GM21381 (cell line): ENCODE data around the gene P4HB.

Source experiments
- ATAC-seq: cut with Tn5 transposase; IDR thresholded peaks from one replicate; pipeline ENCODE4 v1.9.1; 2021; ENCODE audit warnings: mild to moderate bottlenecking, moderate library complexity; ENCODE audit not compliant: unreplicated experiment

The P4HB gene

DNA sequence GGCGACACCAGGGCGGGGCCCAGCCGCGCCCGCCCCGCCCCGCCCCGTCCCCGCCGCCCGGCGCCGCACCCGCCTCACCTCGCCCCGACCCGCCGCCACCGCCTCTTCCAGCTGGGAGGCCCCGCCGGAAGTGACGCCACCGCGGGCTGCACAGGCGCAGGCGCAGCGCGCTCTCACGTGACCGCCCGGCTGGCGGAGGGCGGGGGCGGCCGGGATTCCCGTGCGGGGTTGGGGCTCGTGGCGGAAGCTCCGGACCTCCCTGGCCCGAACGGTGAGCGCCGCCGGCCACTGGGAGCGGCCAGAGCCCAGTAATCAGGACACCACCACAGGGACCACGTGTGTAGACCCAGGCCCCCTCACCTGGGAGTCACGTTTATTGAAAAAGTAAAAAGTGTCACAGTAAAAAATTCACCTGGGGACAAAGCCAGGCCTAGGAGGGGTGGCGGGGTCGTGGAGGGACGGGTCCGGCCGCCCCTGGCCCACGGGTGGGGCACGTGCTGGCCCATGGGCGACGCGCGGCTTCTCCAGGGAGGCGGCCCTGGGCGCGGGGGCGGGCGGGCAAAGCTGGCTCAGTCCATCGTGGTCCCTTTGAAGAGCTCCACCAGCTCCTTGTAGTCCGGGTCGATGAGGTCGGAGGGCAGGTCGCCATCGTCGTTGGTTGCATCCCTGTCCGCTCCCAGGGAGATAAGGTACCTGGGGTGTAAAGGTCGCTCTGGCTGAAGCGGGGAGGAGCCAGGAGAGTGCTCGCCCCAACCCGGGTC, 27.0 kb downstream of the P4HB start, which contains the start of gene MCRIP1:
MCRIP1 (minus strand) TSS at position 132 of the 761 bp plus-strand sequence. CDS start 8,785 bp downstream, outside the sequence.
- ATAC-seq = peak; percentile 74

DNA sequence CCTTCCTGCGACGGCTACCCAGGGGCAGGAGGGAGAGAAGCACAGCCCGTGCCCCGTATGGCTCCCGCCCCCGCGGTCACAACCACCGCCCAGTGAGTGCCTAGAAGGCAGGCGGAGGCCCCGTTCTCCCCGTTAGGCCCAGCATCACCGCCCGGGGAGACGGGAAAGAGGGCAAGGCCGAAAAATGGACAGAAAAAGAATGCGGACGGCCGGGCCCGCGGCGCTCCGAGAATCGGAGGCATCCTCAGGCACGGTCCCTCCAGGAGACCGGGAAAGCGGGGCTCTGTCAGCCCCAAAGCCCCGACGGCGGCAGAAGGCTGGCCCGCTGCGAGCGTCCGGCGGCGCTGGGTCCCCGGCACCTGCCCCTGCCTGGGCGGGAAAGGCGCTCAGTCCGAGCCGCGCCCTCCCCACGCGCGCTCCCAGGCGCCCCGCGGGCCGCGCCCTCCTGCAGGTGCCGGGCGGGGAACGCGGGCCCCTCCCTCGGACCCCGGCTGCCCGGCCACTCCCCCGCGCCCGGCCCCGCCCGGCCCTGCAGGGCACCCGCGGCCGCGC, 27.7 kb downstream of the P4HB start:
- peak; percentile 10 for ATAC-seq

DNA sequence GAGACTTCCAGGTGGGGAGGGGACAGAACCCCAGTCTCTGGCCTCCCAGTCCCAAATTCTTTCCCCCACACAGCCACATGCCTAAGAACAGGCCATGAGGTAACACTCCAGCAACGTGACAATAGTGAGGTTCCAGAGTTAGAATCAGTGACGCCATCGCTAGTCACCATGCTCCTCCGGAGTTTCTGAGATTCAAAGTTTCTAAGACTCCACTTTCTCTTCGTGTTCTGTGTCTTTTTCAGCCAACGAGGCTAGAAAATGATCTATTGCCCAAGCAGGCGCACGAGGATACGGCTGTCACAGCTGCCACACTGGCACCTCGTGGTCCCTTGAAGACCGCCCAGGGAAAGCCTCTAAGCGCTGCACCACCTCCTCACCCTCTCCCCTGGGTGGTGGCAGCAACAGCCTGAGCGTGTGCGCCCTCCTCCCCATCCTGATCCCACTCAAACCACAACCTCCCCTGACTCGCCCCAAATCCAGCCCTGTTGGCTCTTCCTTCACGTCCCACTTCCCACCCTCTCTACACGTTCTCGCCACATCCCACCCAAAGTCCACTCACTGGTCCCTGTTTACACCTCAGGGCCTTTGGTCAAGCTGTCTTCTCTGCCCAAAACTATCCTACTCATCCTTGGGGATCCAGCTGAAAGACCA, 28.3 kb downstream of the P4HB start:
- ATAC-seq = no peak

DNA sequence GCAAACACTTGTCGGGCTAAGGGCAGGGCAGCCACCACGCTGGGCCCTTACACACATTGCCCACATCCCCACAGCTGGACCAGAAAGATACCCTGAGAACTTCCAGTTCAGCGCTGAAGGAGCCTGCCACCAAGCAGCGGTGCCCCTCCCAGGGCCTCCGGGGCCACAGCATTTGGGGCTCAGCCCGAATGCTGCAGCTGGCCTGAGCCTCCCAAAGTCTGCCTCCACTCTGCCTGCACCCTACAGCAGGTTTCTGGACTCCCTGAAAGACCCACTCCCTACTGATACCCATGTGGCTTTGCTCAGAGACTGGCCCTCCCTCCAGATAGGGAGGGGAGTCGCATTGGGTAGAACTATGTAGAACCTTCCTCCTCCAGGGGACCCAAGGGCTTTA, 28.8 kb downstream of the P4HB start:
- no peak for ATAC-seq

DNA sequence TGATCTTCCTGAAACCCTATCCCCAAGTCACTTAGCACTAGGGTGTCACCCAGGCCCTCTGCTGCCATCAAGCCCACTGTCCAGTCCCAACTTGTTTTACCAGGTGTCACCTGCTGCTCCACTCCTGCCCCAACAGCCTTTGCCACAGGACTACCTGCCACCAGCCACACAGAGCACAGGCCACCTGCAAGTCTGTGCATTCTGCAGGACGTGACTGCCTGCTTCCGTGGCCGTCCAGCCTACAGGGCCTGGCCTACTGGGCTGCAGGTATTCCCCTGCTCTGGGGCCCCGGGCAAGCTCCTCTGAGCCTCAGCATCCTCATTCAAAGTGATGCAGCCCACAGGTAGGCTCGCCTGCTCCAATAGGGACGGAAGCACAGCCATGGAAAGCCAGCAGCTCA, 30.5 kb downstream of the P4HB start:
- no peak for ATAC-seq

DNA sequence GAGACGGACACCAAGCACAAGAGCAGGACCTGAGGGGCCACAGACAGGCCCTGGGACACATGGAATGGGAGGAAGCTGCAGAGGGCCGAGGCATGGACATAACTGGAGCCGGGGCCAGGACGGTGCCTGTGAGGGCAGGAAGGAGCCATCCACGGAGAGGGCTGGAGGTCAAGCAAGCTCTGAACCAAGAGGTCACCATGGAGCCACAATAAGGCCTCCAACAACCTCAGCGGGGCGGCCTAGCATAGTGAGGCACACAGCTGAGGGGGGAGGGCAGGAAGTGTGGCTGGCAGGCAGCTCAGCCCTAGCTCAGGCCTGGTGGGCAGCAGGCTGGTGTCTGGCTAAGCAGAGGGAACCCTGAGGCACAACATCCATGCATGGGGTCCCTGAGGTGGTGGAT, 31.7 kb downstream of the P4HB start:
- ATAC-seq = no peak

DNA sequence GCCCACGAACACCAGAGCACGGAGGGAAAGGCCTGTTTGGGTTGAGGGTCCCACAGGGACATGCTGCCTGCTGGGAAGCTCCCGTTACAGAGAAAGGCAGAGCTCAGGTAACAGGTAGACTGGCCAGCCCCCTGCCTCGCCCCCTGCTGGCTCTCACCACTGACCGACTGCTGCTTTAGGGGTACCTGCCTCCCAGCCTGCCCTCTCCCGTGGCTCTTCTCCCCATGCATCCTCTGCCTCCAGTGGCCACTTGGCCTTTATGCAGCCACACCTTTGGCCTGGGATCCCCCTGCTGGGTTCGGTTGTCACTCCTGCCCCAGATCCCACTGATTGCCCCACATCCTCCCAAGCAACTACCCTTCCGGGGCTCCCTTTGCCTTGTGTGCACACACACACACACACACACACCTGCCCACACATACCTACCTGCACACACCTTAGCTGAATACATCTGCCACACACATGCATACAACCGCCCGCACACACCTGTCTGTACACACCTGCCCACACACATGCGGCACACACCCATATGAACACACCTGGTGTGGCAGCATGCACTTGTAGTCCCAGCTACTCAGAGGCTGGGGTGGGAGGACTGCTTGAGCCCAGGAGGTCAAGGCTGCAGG, 34.4 kb downstream of the P4HB start:
- ATAC-seq = no peak

DNA sequence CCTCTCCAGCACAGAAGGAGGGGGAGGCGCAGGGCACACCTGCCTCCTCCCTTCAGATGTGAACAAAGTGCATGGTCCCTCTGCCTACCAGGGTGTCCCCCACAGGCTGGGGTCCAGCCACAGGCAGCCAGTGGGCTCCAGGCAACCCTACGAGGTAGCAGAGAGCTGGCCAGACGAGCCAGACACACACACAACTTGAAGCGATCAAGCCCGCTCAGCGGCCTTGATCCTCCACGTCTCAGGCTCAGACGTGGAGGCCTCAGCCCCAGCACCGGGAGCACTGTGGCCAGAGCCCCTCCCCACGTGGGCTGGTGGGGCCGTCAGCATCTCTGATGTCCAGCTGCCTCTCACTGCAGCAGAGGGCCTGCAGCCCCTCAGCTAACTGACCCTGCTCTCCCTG, 35.7 kb downstream of the P4HB start:
- no peak for ATAC-seq

DNA sequence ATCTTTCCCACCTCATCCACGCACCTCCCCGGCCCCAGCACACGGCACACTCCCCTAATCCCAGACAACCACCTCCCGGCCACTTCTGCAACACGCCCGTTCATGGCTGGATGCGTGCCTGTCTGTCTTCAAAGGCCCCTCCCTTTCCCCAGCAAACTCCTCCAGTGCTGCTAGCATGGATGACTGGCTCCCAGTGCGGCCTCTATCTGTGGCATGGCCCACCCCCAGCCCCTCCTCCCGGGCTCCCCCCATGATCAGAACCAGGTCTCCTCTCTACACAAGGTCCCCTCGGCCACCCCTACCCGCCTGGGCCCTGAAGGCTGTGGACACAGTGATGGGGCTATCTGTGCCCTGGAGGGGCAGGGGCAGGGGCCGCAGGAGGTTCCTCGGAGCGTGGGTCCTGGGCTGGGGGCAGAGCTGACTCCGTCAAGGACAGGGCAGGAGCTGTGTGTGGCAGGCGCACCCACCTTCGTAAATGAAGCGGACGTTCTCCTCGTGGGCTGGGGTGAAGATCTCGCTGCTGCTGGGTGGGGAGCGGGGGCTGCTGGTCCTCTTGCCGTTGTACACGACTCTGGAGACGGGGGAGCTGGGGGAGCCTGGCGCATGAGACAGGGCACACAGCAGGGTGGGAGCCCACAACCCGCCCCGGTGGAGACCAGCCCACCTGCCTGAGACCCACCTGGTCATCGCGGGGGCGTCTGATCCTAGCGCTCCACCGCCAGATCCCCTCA, 36.4 kb downstream of the P4HB start:
- ATAC-seq = no peak

DNA sequence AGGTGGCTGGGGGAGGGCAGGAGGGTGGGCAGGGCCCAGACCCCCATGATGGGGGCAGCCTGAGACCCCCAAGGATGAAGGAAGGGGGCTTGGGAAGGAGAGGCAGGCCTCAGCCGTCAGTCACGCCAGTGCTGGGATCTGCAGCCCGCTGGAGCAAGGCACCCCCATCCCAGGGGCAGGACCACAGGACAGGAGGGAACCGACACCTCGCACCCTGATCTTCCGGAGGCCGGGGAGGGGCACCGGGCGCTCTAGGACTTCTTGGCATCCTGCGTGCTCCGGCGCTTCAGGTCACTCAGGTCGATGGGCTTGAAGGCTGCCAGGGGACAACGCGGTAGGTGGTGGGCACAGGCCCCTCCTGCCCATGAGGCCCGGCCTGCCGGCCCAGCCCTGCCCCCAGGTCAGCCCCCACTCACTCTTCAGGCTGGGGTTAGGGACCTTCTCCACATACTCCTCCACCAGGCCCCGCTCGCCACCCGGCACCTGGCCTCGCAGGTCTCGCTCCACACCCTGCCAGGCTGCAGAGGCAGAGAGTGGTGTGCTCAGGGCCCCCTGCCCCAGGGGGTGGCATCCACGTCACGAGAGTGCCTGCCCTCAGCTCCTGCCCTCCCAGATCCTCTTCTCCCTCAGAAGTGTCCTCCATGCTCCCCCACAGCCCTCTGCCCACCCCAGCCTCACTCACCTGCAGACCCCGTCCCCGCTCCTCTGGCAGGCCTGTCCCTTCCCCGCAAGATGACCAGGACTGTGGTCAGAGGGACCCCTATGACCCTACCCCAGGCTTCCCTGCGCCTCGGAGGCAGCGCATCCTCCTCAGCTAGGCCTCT, 37.1 kb downstream of the P4HB start:
- no peak for ATAC-seq

DNA sequence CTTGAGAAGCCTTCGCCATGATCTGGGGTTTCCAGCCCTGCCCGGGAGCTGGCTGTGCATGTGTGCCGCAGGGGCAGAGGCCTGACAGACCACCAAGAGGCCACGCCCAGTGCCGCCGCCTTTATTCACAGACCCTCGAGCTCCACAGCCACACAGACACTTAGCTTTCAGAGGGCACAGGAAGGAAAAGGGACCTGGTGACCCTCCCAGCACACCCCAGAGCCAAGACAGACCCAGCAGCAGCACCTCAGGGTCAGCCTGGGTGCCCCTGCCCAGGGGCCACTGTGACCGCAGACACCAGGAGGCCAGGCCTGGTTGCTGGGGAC, 38.1 kb downstream of the P4HB start:
- no peak for ATAC-seq

DNA sequence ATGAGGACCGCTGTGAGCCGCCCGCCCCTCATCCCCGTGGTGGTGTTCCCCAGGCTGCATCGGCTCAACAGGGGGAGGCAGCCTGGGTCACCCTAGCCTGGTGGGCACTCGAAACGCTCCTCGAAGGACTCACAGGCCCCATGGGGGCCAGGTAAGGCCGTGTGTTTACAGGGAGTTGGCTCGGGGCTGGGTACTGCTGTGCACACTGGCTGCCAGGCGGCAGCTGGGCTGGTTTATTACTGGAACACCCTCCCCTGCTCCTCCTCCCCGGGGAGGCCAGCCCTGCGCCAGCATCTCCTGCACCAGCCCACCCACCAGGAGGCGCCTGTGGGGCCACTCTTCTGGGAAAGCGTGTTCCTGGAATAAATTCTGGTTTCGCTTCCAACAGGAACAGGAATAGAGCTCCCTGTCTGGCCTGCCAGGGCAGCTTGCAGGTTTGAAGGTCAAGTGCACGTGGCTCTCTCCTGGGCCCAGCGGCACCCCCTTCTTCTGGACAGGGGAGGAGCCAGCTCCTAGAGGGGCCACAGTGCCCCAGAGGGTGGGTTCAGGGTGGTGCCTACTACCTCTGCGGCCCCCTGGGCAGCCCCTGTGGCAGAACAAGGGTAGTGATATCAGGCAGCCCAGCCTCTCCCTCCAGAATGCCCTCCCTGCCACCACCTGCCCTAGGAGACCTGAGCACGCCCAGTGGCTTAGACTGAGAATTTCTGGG, 38.6 kb downstream of the P4HB start:
- ATAC-seq = no peak

DNA sequence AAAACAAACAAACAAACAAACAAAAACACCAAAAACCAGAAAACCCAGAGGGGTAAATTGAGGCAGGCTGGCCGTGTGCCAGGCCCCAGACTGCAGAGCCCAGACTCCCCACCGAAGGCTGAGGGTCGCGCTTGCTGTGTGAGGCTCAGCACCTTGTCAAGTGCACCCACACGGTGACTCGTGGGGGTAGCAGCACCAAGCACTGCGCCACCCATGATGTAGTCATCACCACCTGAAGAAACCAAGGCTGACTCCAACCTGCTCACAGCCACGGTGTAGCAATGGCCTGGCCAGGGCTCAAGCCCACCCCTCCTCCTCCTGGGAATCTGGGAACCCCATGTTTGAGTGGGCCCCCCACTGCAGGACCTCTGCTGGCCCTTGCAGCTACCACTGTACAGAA, 39.2 kb downstream of the P4HB start:
- ATAC-seq = no peak

DNA sequence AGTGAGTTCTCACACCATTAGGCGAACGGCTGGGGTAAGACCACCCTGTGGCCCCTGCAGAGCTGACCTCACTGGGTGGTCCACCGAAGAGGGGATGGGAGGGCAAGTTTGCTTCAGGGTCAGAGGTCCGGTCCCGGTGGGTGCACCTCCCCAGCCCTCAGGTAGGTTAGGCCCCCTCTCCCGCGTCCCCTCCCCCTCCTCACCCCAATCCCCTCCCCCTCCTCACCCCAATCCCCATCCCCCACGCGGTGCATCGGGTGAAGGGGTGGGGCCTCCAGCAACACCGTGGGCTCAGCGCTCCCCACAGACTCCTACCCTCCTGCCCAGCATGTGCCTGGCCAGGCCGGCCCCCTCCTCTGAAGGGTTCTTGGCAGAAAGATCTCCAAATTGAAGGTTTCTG, 40.6 kb downstream of the P4HB start:
- ATAC-seq = no peak

DNA sequence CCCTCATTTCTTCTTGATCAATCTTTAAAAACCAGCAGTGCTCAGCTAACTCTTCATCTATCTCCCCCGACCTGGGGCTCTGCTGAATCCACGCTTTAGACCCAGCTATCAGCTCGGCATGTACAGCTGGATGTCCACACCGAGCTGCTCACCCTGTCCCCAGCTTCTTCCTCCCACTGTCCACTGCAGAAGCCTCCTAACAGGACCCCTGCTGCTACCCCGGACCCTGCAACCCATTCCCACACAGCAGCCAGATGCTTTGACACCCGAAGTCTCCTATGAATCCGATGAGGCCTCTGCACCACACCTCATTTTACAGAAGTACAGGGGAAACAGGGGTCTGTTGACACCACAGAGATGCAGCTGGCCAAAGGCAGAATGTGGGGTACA, 42.6 kb downstream of the P4HB start:
- ATAC-seq = no peak

DNA sequence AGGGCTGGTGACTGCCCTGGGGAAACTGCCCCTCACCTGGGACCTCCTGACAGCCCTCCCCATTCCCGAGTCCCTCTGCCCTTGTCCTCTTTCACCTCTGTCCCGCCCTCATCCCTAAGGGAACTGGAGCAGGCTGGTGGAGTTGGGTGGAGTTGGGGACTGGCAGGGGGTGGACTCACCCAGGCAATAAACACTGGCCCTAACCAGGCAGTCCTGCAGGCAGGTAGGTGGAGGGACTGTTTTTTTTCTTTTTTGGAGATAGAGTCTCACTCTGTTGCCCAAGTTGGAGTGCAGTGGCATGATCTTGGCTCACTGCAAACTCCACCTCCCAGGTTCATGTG, 44.7 kb downstream of the P4HB start:
- ATAC-seq = no peak

DNA sequence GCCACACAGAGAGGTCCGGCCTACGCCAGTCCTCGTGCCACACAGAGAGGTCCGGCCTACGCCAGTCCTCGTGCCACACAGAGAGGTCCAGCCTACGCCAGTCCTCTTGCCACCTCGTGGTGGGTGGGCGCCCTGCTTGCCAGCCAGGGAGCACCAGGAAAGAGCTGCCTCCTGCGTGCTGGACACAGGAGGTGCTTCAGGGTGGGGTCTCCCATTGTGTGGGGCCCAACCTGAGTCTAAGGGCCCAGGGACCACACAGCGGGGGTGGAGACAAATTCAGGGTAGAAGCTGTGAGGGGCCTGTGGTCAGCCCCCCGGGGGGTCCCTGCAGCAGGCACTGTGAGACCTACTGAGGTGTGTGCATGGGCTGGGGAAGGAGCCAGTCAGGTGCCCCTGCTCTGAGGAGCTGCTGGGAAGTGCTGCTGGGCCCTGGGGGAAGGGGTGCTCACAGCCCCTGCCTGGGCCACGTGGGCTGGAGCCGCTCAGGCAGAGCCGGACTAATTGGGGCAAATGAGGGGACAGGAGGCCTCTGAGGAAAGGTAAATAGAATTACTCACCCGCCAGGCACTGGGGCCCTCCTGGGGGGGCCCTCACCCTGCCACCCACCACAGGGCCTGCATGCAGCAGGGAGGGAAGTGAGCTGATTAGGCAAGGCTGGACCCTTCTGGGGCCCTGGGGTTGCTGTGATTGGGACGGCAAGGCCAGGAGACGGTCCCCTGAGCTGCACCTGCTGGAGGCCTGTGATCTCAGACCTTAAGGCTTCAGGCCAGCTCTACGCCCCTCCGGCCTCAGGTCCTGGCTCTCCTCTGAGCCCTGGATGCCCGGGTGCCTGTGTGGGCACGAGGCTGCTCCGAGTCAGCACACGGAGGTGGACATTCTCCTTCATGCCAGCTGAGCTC, 45.3 kb downstream of the P4HB start:
- ATAC-seq = no peak

DNA sequence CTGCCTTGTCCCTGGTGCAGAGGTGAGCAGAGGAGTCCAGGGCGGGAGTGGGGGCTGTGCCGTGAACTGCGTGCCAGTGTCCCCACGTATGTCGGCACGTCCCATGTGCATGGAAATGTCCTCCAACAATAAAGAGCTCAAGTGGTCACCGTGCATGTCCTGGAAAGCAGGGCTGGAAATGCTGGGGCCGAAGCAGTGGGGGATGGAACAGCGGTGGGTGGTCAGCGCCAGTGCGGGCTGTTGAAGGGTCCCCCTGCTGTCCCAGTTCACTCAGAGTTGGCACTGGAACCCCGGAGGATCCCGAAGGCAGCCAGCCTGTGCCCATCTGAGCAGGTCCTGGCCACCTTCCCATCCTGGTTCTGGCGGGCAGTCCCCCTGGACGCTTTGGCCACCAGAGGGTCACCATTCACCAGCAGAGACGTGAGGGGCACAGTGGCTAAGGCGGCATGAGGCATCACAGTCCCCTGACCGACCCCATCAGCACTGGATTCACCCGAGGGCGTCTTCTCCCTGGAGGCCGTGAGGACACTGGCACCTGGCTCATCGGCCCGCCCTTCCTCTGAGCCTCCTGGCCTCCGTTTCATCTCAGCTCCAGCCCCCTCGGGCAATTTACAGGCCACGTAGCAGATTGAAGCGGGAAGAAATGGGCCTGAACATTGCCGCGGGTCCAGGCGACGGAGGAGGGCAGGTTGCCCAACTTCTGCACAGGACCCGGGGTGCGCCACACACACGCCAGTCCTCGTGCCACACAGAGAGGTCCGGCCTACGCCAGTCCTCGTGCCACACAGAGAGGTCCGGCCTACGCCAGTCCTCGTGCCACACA, 46.3 kb downstream of the P4HB start:
- no peak for ATAC-seq
